GM18517 (cell line): Measurements from ENCODE around the gene GLRX2.
"Not testable (repeated sequence)": the region's sequence is repeated elsewhere in the genome, so short reads cannot be mapped to it uniquely, and the experiment has no call there.

Source experiments
- ATAC-seq: cut with Tn5 transposase; IDR thresholded peaks from one replicate; pipeline ENCODE4 v1.9.1; 2021; ENCODE audit warnings: mild to moderate bottlenecking, moderate library complexity; ENCODE audit not compliant: unreplicated experiment

GLRX2 gene

DNA sequence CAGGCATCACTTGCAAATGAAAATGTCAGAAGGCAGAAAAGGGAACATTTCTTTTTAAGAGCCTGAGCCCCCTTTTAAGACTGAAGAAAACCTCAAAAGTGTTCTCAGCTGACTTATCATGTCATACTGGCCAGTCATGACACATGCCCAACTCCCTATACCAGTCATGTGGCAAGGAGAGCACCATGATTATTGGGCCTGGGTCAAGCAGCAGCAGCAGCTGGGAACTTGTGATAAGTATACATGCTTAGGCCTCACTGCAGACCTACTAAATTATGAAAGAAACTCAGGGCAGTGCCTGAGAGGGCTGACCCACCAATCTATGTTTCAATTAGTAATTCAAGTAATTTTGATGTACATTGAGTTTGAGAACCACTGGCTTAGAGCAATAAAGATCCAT, 37.2 kb downstream of the GLRX2 start:
- no peak for ATAC-seq

- ATAC-seq = no peak
Measured at GRCh38 chr1:193066606-193067005, 38.6 kb downstream of the GLRX2 start.

DNA sequence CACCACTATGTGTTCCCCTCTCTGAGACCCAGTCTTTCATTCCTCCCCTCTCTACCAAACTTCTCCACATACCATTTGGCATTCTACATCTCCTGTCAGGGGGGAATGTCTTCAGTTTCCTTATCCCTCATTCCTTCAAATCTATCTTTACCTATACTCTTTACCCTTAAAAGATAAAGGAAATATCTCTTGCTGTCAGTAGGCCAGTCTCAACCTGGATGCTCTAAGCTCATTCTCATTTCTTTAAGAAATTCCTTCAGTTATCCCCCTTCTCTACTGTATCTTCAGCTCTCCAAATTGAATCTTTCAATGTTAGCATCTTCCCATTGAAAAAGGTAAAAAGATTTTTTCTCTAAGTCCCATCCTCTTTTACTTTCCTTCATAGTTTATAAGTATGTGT, 39.3 kb downstream of the GLRX2 start:
- no peak for ATAC-seq

DNA sequence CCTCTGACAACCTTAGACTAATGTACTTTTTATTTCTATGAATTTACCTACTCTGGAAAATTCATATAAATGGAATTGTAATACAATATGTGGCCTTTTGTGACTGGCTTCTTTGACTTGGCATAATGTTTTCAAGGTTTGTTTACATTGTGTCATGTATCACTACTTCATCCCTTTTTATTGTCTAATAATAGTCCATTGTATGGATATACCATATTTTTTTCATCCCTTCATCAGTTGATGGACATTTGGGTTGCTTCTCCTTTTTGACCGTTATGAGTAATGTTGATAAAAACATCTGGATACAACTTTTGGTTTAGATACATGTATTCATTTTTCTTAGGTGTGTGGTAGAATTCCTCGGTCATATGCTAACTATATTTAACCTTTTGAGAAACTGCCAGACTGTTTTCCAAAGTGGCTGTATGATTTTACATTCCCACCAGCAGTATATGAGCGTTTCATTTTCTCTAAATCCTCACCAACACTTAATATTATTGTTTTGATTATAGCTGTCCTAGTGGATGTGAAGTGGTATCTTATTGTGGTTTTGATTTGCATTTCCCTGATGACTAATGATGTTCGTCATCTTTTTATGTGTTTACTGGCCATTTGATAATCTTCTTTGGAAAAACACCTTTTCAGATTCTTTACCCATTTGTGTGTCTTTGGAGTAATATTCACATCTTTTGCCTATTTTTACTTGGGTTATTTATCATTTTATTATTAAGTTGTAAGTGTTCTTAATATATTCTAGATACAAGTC, 42.3 kb downstream of the GLRX2 start:
- no peak for ATAC-seq

DNA sequence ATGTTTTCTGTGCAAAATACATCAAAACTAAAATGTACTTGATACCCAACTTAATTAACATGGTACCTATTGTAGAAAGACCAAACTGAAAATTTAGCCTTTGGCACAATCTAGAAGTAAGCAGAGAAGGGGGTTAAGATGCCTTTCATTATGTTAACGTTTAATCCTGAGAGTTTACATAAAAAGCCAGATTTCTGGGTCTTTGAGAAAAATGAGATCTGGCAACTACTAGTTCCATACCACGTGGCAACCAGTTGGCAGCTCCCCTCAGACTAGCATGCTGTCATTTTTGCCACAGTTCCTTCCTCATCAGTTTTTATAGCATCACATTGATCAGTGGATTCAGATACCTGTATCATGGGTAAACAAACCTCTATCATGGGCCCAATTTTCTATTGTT, 44.3 kb downstream of the GLRX2 start:
- no peak for ATAC-seq

DNA sequence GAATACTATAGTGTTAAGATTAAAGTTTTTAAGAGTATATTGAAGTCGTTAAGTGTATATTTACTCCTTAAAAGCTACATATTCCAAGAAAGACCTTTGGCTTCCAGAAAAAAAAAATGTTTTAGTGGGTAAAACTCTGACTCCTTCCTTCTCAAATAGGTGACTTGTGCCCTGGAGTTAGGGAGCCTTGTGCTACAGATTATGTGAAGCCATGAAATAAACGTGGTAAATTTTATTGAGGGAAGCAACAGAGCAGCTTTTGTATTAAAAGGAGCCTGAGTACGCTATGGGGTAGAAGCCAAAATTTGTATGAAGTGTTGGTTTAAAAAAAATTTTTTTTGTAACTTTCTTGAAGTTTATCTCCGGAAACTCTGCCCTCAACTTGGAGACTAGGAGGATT, 44.8 kb downstream of the GLRX2 start:
- ATAC-seq = no peak

GRCh38 chr1:193060115-193060403, 45.2 kb downstream of the GLRX2 start:
- ATAC-seq = no peak

DNA sequence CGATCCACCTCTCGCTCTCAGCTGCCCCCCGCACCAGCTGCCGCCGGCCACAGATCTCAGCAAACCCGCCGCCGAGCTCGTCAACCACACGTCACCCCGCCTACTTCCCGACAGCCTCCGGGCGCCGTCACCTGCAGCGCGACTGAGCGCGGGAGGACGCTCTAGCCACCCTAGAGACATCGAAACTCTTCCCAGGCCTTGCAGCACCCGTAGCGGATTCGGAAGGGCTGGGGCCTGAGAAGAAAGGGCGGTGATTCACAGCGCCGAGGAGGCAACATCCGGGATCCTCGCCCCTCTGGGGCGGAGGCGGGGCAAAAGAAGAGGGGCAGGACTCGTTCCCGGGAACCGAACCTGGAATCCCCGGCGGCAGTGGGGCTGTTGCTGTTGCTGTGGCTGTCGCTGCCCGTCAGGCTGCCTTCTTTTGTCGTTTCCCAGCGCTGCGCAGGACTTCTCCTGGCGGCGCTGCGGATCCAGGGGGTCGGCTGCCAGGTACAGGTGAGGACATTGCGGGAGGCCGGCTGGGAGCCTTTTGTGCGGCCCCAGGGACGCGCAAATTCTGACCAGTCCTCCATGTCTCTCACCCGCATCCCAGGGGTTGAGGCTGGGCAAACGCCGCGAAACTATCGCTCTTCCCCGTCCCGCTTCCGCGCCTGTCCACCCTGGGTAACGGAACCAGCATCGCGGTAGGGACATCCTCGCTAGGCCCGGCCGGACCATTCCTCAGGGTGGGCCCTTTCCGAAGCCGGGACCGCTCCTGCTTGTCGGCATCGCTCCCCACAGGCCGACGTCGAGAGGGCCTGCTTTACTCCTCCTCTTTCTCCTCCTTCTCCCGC, 45.7 kb downstream of the GLRX2 start, which contains the start of the genes RO60 and UCHL5:
Gene RO60, plus strand, starts transcription at position 331 of the 833 bp plus-strand sequence. CDS start 9,443 bp downstream, outside the sequence.
Gene UCHL5, minus strand, starts transcription at position 79 of the 833 bp plus-strand sequence. CDS start 100 bp downstream, outside the sequence.
- peak; percentile 94 for ATAC-seq

DNA sequence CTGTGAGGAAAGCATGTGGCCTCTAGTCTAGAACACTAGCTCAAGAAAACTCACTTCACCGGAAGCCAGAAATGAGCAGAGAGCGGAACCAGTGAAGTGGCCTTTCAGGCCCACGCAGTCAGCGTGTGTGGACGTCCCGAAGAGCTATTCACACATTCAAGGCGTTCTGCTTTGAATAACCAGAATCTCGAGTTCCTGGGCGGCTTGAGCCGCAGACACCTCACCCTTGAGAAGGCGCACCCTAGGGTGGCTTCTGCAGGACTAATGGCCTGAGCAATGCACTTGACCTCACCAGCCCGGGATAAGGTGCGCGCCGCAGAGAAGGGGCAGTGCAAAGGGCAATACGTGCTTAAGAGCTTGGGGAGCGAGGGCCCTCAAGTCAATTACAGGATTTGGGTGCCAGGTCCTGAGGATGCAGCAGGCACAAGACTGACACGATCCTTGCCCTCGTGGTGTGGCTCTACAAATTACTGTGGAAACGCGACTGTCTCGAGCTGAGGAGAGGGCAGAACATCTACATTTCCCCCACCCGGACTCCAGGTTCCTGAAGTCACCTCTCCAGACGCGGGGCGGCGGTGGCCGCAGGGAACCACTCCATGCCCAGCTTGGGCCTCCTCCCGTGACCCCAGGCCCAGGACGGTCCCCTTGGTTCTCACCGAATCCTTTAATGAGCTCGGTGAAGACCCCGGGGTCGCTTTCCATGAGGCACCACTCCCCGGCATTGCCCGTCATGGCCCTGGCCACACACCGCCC, 46.5 kb downstream of the GLRX2 start:
- ATAC-seq = peak; percentile 44

- no peak for ATAC-seq
Measured at GRCh38 chr1:193054169-193054675, 51.0 kb downstream of the GLRX2 start.

- not testable (repeated sequence) for ATAC-seq
Measured at GRCh38 chr1:193048913-193049312, 56.3 kb downstream of the GLRX2 start.
